ENCODE results near the gene KRTAP10-2.
"Not testable (repeated sequence)": the region's sequence is repeated elsewhere in the genome, so short reads cannot be mapped to it uniquely, and the experiment has no call there.

KRTAP10-2 gene

DNA sequence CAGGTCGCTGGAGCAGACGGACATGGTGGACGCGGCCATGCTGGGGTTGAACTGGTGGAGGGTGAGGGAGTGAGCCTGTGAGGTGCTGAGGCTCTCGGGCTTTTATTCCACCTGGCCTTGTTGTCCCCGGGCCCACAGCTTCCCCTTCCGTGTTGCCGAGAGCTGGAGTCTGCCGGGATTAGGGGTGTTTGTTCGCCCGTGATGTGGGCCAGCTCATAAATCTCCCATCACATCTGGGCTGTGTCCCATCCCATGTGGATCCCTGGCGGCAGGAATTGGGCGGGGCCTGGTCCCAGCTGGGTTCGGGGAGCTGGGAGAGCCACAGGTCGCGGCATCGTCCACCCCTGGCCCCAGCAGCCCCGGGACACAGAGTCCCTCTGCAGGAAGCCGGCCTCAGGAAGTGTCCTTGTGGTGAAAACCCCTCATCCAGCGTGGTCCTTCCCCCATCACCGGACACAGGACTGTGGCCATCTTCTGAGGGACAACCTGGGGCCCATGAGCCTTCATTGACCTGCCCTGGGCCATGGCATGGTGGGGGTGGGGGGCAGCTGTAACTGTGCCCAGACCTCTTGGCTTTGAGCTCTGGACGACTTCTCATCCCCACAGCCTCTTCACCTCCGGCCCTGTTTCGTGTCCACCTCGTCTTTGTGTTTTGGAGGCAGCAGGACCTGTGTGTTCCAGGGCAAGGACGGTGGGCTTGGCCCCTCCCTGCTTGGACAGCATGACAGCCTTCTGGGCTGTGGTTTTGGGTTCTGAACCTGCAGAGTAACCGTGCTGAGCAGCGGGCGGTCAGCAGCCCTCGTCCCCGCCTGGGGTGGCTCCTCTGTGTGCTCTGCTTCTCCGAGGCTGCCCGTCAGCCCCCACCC is 41.4 kb upstream of the KRTAP10-2 start, which contains the start of gene KRTAP10-6:
Gene KRTAP10-6 (minus strand): TSS at position 60 of the 866 bp plus-strand sequence. CDS start 21 bp downstream, at position 39.
- Histone ChIP-seq H3K4me3 (ENCODE audit: severe bottlenecking) (no peak within 1 kb of the TSS), H3K36me3 (ENCODE audit: low read depth) (no peaks in the 10 kb centered on the region), H3K9me3 (ENCODE audit: severe bottlenecking) (no peaks in the 10 kb centered on the region), H3K4me1 (ENCODE audit: insufficient read depth, poor library complexity, severe bottlenecking) (no peaks in the 10 kb centered on the region), H3K27me3 (ENCODE audit: insufficient read depth, poor library complexity, severe bottlenecking) (no peaks in the 10 kb centered on the region), H3K27ac (ENCODE audit: poor library complexity, severe bottlenecking) (no peak within 1 kb of the TSS)
- TF ChIP-seq, protein P1, sequence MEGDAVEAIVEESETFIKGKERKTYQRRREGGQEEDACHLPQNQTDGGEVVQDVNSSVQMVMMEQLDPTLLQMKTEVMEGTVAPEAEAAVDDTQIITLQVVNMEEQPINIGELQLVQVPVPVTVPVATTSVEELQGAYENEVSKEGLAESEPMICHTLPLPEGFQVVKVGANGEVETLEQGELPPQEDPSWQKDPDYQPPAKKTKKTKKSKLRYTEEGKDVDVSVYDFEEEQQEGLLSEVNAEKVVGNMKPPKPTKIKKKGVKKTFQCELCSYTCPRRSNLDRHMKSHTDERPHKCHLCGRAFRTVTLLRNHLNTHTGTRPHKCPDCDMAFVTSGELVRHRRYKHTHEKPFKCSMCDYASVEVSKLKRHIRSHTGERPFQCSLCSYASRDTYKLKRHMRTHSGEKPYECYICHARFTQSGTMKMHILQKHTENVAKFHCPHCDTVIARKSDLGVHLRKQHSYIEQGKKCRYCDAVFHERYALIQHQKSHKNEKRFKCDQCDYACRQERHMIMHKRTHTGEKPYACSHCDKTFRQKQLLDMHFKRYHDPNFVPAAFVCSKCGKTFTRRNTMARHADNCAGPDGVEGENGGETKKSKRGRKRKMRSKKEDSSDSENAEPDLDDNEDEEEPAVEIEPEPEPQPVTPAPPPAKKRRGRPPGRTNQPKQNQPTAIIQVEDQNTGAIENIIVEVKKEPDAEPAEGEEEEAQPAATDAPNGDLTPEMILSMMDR (IDR thresholded peaks at IDR 0.05; ENCODE audit: poor library complexity, severe bottlenecking): no peak
- no peak for DNase-seq (ENCODE audit: low spot score)
- no peak for ATAC-seq (ENCODE audit: low read depth)

DNA sequence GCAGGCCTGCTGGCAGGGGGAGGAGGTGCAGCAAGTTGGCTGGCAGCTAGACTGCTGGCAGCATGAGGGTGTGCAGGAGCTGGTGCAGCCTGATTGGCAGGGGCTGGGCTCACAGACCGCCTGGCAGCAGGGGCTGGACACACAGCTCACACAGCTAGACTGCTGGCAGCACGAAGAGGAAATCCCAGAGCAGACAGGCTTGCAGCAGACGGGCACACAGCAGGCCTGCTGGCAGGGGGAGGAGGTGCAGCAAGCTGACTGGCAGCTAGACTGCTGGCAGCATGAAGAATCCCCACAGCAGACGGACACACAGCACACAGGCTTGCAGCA is 40.5 kb upstream of the KRTAP10-2 start:
- ATAC-seq (ENCODE audit: low read depth); H3K27me3 ChIP-seq (ENCODE audit: insufficient read depth, poor library complexity, severe bottlenecking); H3K4me1 ChIP-seq (ENCODE audit: insufficient read depth, poor library complexity, severe bottlenecking); H3K27ac ChIP-seq (ENCODE audit: poor library complexity, severe bottlenecking); H3K36me3 ChIP-seq (ENCODE audit: low read depth); H3K9me3 ChIP-seq (ENCODE audit: severe bottlenecking); H3K4me3 ChIP-seq (ENCODE audit: severe bottlenecking); DNase-seq (ENCODE audit: low spot score): not testable (repeated sequence)

GRCh38 chr21:44590897-44591800 is 39.8 kb upstream of the KRTAP10-2 start:
- H3K36me3 ChIP-seq (ENCODE audit: low read depth); H3K4me3 ChIP-seq (ENCODE audit: severe bottlenecking); H3K27me3 ChIP-seq (ENCODE audit: insufficient read depth, poor library complexity, severe bottlenecking); ATAC-seq (ENCODE audit: low read depth); DNase-seq (ENCODE audit: low spot score); H3K9me3 ChIP-seq (ENCODE audit: severe bottlenecking); H3K27ac ChIP-seq (ENCODE audit: poor library complexity, severe bottlenecking); H3K4me1 ChIP-seq (ENCODE audit: insufficient read depth, poor library complexity, severe bottlenecking): not testable (repeated sequence)

GRCh38 chr21:44590311-44590721 is 39.0 kb upstream of the KRTAP10-2 start:
- Histone ChIP-seq H3K9me3 (ENCODE audit: severe bottlenecking) (no peaks in the 10 kb centered on the region), H3K27ac (ENCODE audit: poor library complexity, severe bottlenecking) (no peak overlapping the region), H3K36me3 (ENCODE audit: low read depth) (no peaks in the 10 kb centered on the region), H3K27me3 (ENCODE audit: insufficient read depth, poor library complexity, severe bottlenecking) (peaks cover 8% of the 10 kb centered on the region), H3K4me3 (ENCODE audit: severe bottlenecking) (no peak overlapping the region), H3K4me1 (ENCODE audit: insufficient read depth, poor library complexity, severe bottlenecking) (no peaks in the 10 kb centered on the region)
- TF ChIP-seq, protein P1 (IDR thresholded peaks at IDR 0.05; ENCODE audit: poor library complexity, severe bottlenecking): no peak
- ATAC-seq (ENCODE audit: low read depth) (no peak), DNase-seq (ENCODE audit: low spot score) (no peak)

DNA sequence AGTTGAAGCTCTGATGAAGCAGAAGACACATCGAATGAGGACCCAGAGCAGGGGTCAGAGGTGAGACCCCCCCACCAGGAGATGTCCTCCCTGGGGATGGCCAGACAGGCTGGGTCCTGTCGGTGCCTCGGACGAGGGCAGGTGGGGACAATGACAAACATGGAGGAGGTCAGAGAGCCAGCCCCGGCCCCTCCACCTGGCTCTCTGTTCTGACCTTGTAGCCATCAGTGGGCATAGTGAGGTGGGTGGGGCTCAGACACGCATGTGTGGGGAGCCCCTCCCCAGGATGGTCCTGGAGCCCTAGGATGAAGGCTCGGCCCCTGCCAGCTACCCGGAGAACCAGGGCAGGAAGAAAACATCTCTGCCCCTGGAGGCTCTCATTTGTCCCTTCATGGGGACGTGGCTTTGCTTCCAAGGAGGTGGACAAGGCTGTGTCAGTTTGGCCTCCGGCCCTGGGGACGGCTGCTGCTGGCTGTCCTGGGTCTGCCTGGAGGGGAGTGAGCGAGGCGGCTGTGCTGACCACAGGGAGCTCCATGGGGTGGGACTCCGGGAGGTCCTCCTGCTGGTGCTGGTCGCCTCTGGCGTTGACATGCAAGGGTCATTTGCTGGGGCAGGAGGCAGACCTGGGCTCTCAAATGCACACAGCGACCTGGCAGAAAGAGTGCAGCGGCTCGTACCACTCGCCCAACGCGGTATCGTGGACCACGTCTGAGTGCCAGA is 38.4 kb upstream of the KRTAP10-2 start:
- no peaks in the 10 kb centered on the region for H3K9me3 ChIP-seq (ENCODE audit: severe bottlenecking)
- ATAC-seq (ENCODE audit: low read depth) (no peak), DNase-seq (ENCODE audit: low spot score) (no peak)
- H3K4me3 ChIP-seq (ENCODE audit: severe bottlenecking): no peak overlapping the region
- H3K36me3 ChIP-seq (ENCODE audit: low read depth): no peaks in the 10 kb centered on the region
- TF ChIP-seq, protein P1 (IDR thresholded peaks at IDR 0.05; ENCODE audit: poor library complexity, severe bottlenecking): no peak
- H3K27ac ChIP-seq (ENCODE audit: poor library complexity, severe bottlenecking): no peak overlapping the region
- peaks cover 11% of the 10 kb centered on the region for H3K27me3 ChIP-seq (ENCODE audit: insufficient read depth, poor library complexity, severe bottlenecking)
- no peaks in the 10 kb centered on the region for H3K4me1 ChIP-seq (ENCODE audit: insufficient read depth, poor library complexity, severe bottlenecking)

Data from RWPE2 (cell line).